Neuronal stem cell (in vitro differentiated cells): ENCODE results near the gene LCA5.

Experiments
- DNase-seq: peaks from one replicate; pipeline ENCODE4 v3.0.0-alpha.2; 2013; ENCODE audit warnings: low spot score
- H2AFZ ChIP-seq: one replicate; pipeline ENCODE4 v1.6.1; 2013; ENCODE audit warnings: mild to moderate bottlenecking, low read length, inconsistent platforms
- H2AK5ac ChIP-seq: 2 replicates; pipeline ENCODE4 v1.6.1; 2013; ENCODE audit warnings: low read depth, mild to moderate bottlenecking, inconsistent platforms, low read length, moderate library complexity, mixed read lengths
- H2BK120ac ChIP-seq: 2 replicates; pipeline ENCODE4 v1.6.1; 2013; ENCODE audit warnings: low read depth, mild to moderate bottlenecking, inconsistent platforms, low read length, moderate library complexity, mixed read lengths
- H2BK12ac ChIP-seq: one replicate; pipeline ENCODE4 v1.6.1; 2013; ENCODE audit warnings: low read length, inconsistent platforms
- H2BK15ac ChIP-seq: 2 replicates; pipeline ENCODE4 v1.6.1; 2013; ENCODE audit warnings: mild to moderate bottlenecking, low read length, inconsistent platforms, mixed read lengths
- H2BK5ac ChIP-seq: one replicate; pipeline ENCODE4 v1.6.1; 2013; ENCODE audit warnings: inconsistent platforms, mild to moderate bottlenecking, low read length, moderate library complexity
- H3K14ac ChIP-seq: one replicate; pipeline ENCODE4 v1.6.1; 2013; ENCODE audit warnings: low read length, inconsistent platforms
- H3K18ac ChIP-seq: 2 replicates; pipeline ENCODE4 v1.6.1; 2013; ENCODE audit warnings: low read length, inconsistent platforms
- H3K23ac ChIP-seq: 2 replicates; pipeline ENCODE4 v1.6.1; 2013; ENCODE audit warnings: low read depth, mild to moderate bottlenecking, mixed read lengths, low read length, inconsistent platforms; ENCODE audit not compliant: poor library complexity
- H3K27ac ChIP-seq: replicated peaks from 3 replicates; pipeline ENCODE4 v1.5.1; 2013; ENCODE audit warnings: low read length, inconsistent platforms
- H3K27me3 ChIP-seq, 3 experiments: 2 replicates each; pipeline ENCODE4 v1.6.1; 2013; ENCODE audit warnings: low read length in 3 of 3, mild to moderate bottlenecking in 2 of 3, inconsistent platforms in 1 of 3, low read depth in 1 of 3, mixed read lengths in 1 of 3, moderate library complexity in 1 of 3; ENCODE audit not compliant: control insufficient read depth in 3 of 3, insufficient read depth in 3 of 3
- H3K36me3 ChIP-seq, 2 donors: replicated peaks in 1 of 2; 2 replicates each; pipeline ENCODE4 v1.6.1; 2013; ENCODE audit warnings: low read length in 2 of 2; ENCODE audit not compliant: control insufficient read depth in 2 of 2, insufficient read depth in 2 of 2
- H3K4ac ChIP-seq: 2 replicates; pipeline ENCODE4 v1.6.1; 2013; ENCODE audit warnings: inconsistent platforms, mild to moderate bottlenecking, low read length, moderate library complexity
- H3K4me1 ChIP-seq, 2 donors: 1 replicate in 1 of 2; 2 replicates in 1 of 2; pipeline ENCODE4 v1.6.1; 2013; ENCODE audit warnings: low read length in 2 of 2, low read depth in 1 of 2; ENCODE audit not compliant: control insufficient read depth in 2 of 2, insufficient read depth in 1 of 2
- H3K4me2 ChIP-seq: one replicate; pipeline ENCODE4 v1.6.1; 2013; ENCODE audit warnings: mild to moderate bottlenecking, low read length, inconsistent platforms; ENCODE audit not compliant: insufficient read depth, poor library complexity, severe bottlenecking
- H3K4me3 ChIP-seq, 2 donors: 2 replicates each; pipeline ENCODE4 v1.5.1; 2013; ENCODE audit warnings: low read length in 2 of 2, mild to moderate bottlenecking in 2 of 2, inconsistent platforms in 1 of 2, moderate library complexity in 1 of 2
- H3K79me1 ChIP-seq: one replicate; pipeline ENCODE4 v1.6.1; 2013; ENCODE audit warnings: low read depth, mild to moderate bottlenecking, inconsistent platforms, low read length, moderate library complexity
- H3K9ac ChIP-seq: one replicate; pipeline ENCODE4 v1.6.1; 2013; ENCODE audit warnings: mild to moderate bottlenecking, low read depth, low read length, inconsistent platforms; ENCODE audit not compliant: poor library complexity
- H3K9me3 ChIP-seq, 2 donors: replicated peaks in 1 of 2; 2 replicates each; pipeline versions ENCODE3 to v1.6.1; 2013; ENCODE audit warnings: low read length in 2 of 2, mild to moderate bottlenecking in 2 of 2, inconsistent platforms in 1 of 2, low read depth in 1 of 2, mixed read lengths in 1 of 2, moderate library complexity in 1 of 2; ENCODE audit not compliant: control insufficient read depth in 2 of 2, insufficient read depth in 1 of 2
- H4K8ac ChIP-seq: one replicate; pipeline ENCODE4 v1.6.1; 2013; ENCODE audit warnings: low read depth, mild to moderate bottlenecking, inconsistent platforms, low read length, moderate library complexity
- H4K91ac ChIP-seq: one replicate; pipeline ENCODE4 v1.6.1; 2013; ENCODE audit warnings: low read length, low read depth, mild to moderate bottlenecking, inconsistent platforms; ENCODE audit not compliant: poor library complexity
- WGBS, 2 donors: extraction: QIAGEN DNeasy Blood & Tissue Kit; methylation state at CpG; one replicate each; pipeline ENCODE4 v1.1.7; 2013; ENCODE audit warnings: missing lambda C conversion rate in 2 of 2, mixed read lengths in 1 of 2; ENCODE audit not compliant: insufficient read length in 2 of 2, insufficient replicate concordance in 1 of 2; ENCODE audit errors: extremely low coverage in 2 of 2; 5-methylcytosine and 5-hydroxymethylcytosine counted together

LCA5 gene

GRCh38 chr6:79568996-79569395, 31.8 kb upstream of the LCA5 start:
- no peak for DNase-seq
- H4K8ac ChIP-seq, result no peak overlapping the region
- H3K14ac ChIP-seq, result no peak overlapping the region
- no peak overlapping the region for H3K4ac ChIP-seq
- no peak overlapping the region for H3K27ac ChIP-seq
- H2AFZ ChIP-seq, result no peak overlapping the region
- peaks cover 0 to 6% of the 10 kb centered on the region in 2 donors for H3K4me1 ChIP-seq
- no peak overlapping the region for H2BK12ac ChIP-seq
- H3K9me3 ChIP-seq, result no peaks in the 10 kb centered on the region
- H2BK5ac ChIP-seq, result no peak overlapping the region
- no peaks in the 10 kb centered on the region for H3K36me3 ChIP-seq
- H3K27me3 ChIP-seq, result no peaks in the 10 kb centered on the region
- no peaks in the 10 kb centered on the region for H3K79me1 ChIP-seq
- no peak overlapping the region for H2BK120ac ChIP-seq
- no CpG with 5 or more reads among the region's 2 CpGs for WGBS, 2 donors
- no peak overlapping the region for H3K9ac ChIP-seq
- H3K4me3 ChIP-seq, result no peak overlapping the region
- H3K4me2 ChIP-seq, result no peak overlapping the region
- H3K18ac ChIP-seq, result no peak overlapping the region
- no peak overlapping the region for H2BK15ac ChIP-seq
- H4K91ac ChIP-seq, result no peak overlapping the region
- H2AK5ac ChIP-seq, result no peak overlapping the region
- H3K23ac ChIP-seq, result no peak overlapping the region

- no peak overlapping the region for H3K18ac ChIP-seq
- H3K9ac ChIP-seq, result no peak overlapping the region
- H3K4me2 ChIP-seq, result no peak overlapping the region
- no peak for DNase-seq
- no peak overlapping the region for H4K91ac ChIP-seq
- no peak overlapping the region for H2BK120ac ChIP-seq
- no peak overlapping the region for H2BK5ac ChIP-seq
- H3K4ac ChIP-seq, result no peak overlapping the region
- no peak overlapping the region for H3K14ac ChIP-seq
- H3K36me3 ChIP-seq, result no peaks in the 10 kb centered on the region
- no peak overlapping the region for H3K4me3 ChIP-seq
- no peak overlapping the region for H2AFZ ChIP-seq
- H3K4me1 ChIP-seq, result peaks cover 0 to 4% of the 10 kb centered on the region in 2 donors
- H3K27ac ChIP-seq, result no peak overlapping the region
- no peaks in the 10 kb centered on the region for H3K79me1 ChIP-seq
- WGBS, 2 donors, result no CpG with 5 or more reads among the region's 2 CpGs
- no peak overlapping the region for H2BK15ac ChIP-seq
- H2AK5ac ChIP-seq, result no peak overlapping the region
- H3K23ac ChIP-seq, result no peak overlapping the region
- no peaks in the 10 kb centered on the region for H3K9me3 ChIP-seq
- H3K27me3 ChIP-seq, result no peaks in the 10 kb centered on the region
- H4K8ac ChIP-seq, result no peak overlapping the region
- H2BK12ac ChIP-seq, result no peak overlapping the region
Observed at GRCh38 chr6:79564636-79565035, 27.4 kb upstream of the LCA5 start.

- H3K18ac ChIP-seq, result no peak overlapping the region
- H2BK12ac ChIP-seq, result no peak overlapping the region
- no peak overlapping the region for H2AK5ac ChIP-seq
- no peak overlapping the region for H2BK5ac ChIP-seq
- H3K4me3 ChIP-seq, result no peak overlapping the region
- no peak overlapping the region for H2AFZ ChIP-seq
- H3K4me1 ChIP-seq, result peaks cover 0 to 2% of the 10 kb centered on the region in 2 donors
- no peak overlapping the region for H2BK15ac ChIP-seq
- no peak overlapping the region for H3K4ac ChIP-seq
- H3K9ac ChIP-seq, result no peak overlapping the region
- H3K79me1 ChIP-seq, result no peaks in the 10 kb centered on the region
- no peak for DNase-seq
- H3K27me3 ChIP-seq, result no peaks in the 10 kb centered on the region
- no peak overlapping the region for H3K4me2 ChIP-seq
- no peak overlapping the region for H3K14ac ChIP-seq
- H4K8ac ChIP-seq, result no peak overlapping the region
- WGBS, 2 donors, result no CpG with 5 or more reads among the region's 2 CpGs
- no peak overlapping the region for H4K91ac ChIP-seq
- no peak overlapping the region for H2BK120ac ChIP-seq
- no peak overlapping the region for H3K23ac ChIP-seq
- H3K36me3 ChIP-seq, result no peaks in the 10 kb centered on the region
- no peak overlapping the region for H3K27ac ChIP-seq
- H3K9me3 ChIP-seq, result no peaks in the 10 kb centered on the region
Observed at GRCh38 chr6:79559706-79560105, 22.5 kb upstream of the LCA5 start.

GRCh38 chr6:79557673-79558467, 20.6 kb upstream of the LCA5 start:
- no peak overlapping the region for H4K8ac ChIP-seq
- no peak overlapping the region for H2AK5ac ChIP-seq
- no peak overlapping the region for H3K18ac ChIP-seq
- no peak overlapping the region for H2BK12ac ChIP-seq
- H4K91ac ChIP-seq, result no peak overlapping the region
- H3K27ac ChIP-seq, result no peak overlapping the region
- no peak overlapping the region for H3K4ac ChIP-seq
- H2BK120ac ChIP-seq, result no peak overlapping the region
- no peak overlapping the region for H3K23ac ChIP-seq
- H3K9ac ChIP-seq, result no peak overlapping the region
- no peak overlapping the region for H3K4me3 ChIP-seq
- no peak overlapping the region for H3K4me2 ChIP-seq
- H3K27me3 ChIP-seq, result no peaks in the 10 kb centered on the region
- WGBS, 2 donors, result no CpG with 5 or more reads among the region's 2 CpGs
- H3K9me3 ChIP-seq, result no peaks in the 10 kb centered on the region
- no peaks in the 10 kb centered on the region for H3K79me1 ChIP-seq
- DNase-seq, result no peak
- H3K14ac ChIP-seq, result no peak overlapping the region
- no peak overlapping the region for H2BK15ac ChIP-seq
- peaks cover 0 to 2% of the 10 kb centered on the region in 2 donors for H3K4me1 ChIP-seq
- no peaks in the 10 kb centered on the region for H3K36me3 ChIP-seq
- H2AFZ ChIP-seq, result no peak overlapping the region
- no peak overlapping the region for H2BK5ac ChIP-seq
